Peyer's patch (tissue), 4 donors: Measurements from ENCODE around the gene IPMK. TPM values are rescaled to one million over a fixed set of nuclear protein-coding genes. Genes with fewer than 3 reads are reported as not detected.

Source experiments
- DNase-seq, 3 donors: peaks; one replicate each; pipeline ENCODE4 v3.0.0-alpha.2; 2017 to 2019
- H3K27ac ChIP-seq, 4 donors: fragments of 200-600 bp; sonication (generic); one replicate each; pipeline ENCODE4 v1.5.1; 2016 to 2019
- H3K27me3 ChIP-seq, 2 donors: fragments of 200-600 bp; sonication (generic); one replicate each; pipeline ENCODE4 v1.5.1; 2019
- H3K36me3 ChIP-seq, 3 donors: fragments of 200-600 bp; sonication (generic); one replicate each; pipeline ENCODE4 v1.5.1; 2016 to 2019
- H3K4me1 ChIP-seq, 4 donors: fragments of 200-600 bp; sonication (generic); one replicate each; pipeline ENCODE4 v1.5.1; 2016 to 2019
- H3K4me3 ChIP-seq, 4 donors: fragments of 200-600 bp; sonication (generic); 1 replicate in 3 of 4; 2 replicates in 1 of 4; pipeline ENCODE4 v1.5.1; 2016 to 2019; ENCODE audit warnings: mild to moderate bottlenecking in 1 of 4
- H3K9me3 ChIP-seq, 4 donors: fragments of 200-600 bp; sonication (generic); one replicate each; pipeline ENCODE4 v1.5.1; 2016 to 2019; ENCODE audit warnings: mild to moderate bottlenecking in 1 of 4
- CTCF ChIP-seq, 6 experiments: fragments of 450-650 bp in 4 of 6; fragments of 200-600 bp in 2 of 6; sonication (generic) in 1 of 6; IDR thresholded peaks; one replicate each; pipeline ENCODE4 v1.5.1; 2017 to 2019; ENCODE audit warnings: antibody characterized with exemption in 6 of 6, mild to moderate bottlenecking in 3 of 6, moderate library complexity in 1 of 6
- POLR2A ChIP-seq, 2 donors: fragments of 450-650 bp; IDR thresholded peaks; one replicate each; pipeline ENCODE4 v1.5.1; 2017; ENCODE audit warnings: antibody characterized with exemption in 2 of 2, mild to moderate bottlenecking in 2 of 2, moderate library complexity in 2 of 2
- total RNA-seq, 4 donors: library from RNA; depleted of rRNA; stranded (reverse); fragments of >200 nt; gene quantifications; one replicate each; pipeline ENCODE4 v1.1.0, GENCODE V29; 2016

IPMK gene
- total RNA-seq, 4 donors from 2014 or later: 10.7 to 40.3 (median 19.0) TPM

GRCh38 chr10:58304099-58304633, 36.5 kb upstream of the IPMK start:
- no peaks in the 10 kb centered on the region for H3K9me3 ChIP-seq
- TF ChIP-seq CTCF (IDR thresholded peaks at IDR 0.05) (no peak), POLR2A (IDR thresholded peaks at IDR 0.05) (no peak)
- H3K36me3 ChIP-seq: no peaks in the 10 kb centered on the region
- DNase-seq: no peak
- H3K4me1 ChIP-seq: no peaks in the 10 kb centered on the region
- no peaks in the 10 kb centered on the region for H3K27me3 ChIP-seq
- H3K27ac ChIP-seq: no peak overlapping the region
- H3K4me3 ChIP-seq: no peak overlapping the region

GRCh38 chr10:58302254-58302653, 34.6 kb upstream of the IPMK start:
- TF ChIP-seq CTCF (IDR thresholded peaks at IDR 0.05): no peak
- TF ChIP-seq POLR2A (IDR thresholded peaks at IDR 0.05): no peak
- H3K27ac ChIP-seq: no peak overlapping the region
- DNase-seq: peak in 1 of 3 donors; percentile 29

GRCh38 chr10:58300676-58301075, 33.0 kb upstream of the IPMK start:
- no peaks in the 10 kb centered on the region for H3K36me3 ChIP-seq
- no peak for TF ChIP-seq POLR2A (IDR thresholded peaks at IDR 0.05)
- no peak for TF ChIP-seq CTCF (IDR thresholded peaks at IDR 0.05)
- H3K4me3 ChIP-seq: no peak overlapping the region
- H3K9me3 ChIP-seq: no peaks in the 10 kb centered on the region
- no peak for DNase-seq
- no peaks in the 10 kb centered on the region for H3K27me3 ChIP-seq
- no peaks in the 10 kb centered on the region for H3K4me1 ChIP-seq
- H3K27ac ChIP-seq: no peak overlapping the region

More at GRCh38 chr10:58302254-58302653, 34.6 kb upstream of the IPMK start:
- H3K9me3 ChIP-seq: no peaks in the 10 kb centered on the region
- H3K4me3 ChIP-seq: no peak overlapping the region
- no peaks in the 10 kb centered on the region for H3K27me3 ChIP-seq
- H3K36me3 ChIP-seq: no peaks in the 10 kb centered on the region
- no peaks in the 10 kb centered on the region for H3K4me1 ChIP-seq

GRCh38 chr10:58299580-58299979, 31.9 kb upstream of the IPMK start:
- H3K4me1 ChIP-seq: no peaks in the 10 kb centered on the region
- no peaks in the 10 kb centered on the region for H3K9me3 ChIP-seq
- H3K36me3 ChIP-seq: no peaks in the 10 kb centered on the region
- H3K27me3 ChIP-seq: no peaks in the 10 kb centered on the region
- H3K27ac ChIP-seq: no peak overlapping the region
- H3K4me3 ChIP-seq: no peak overlapping the region
- no peak for TF ChIP-seq POLR2A (IDR thresholded peaks at IDR 0.05)
- peak; percentile 47 to 85 (median 83) for TF ChIP-seq CTCF (IDR thresholded peaks at IDR 0.05)
- peak; percentile 37 to 81 (median 54) for DNase-seq

- no peak for TF ChIP-seq CTCF (IDR thresholded peaks at IDR 0.05)
- TF ChIP-seq POLR2A (IDR thresholded peaks at IDR 0.05): no peak
- H3K4me1 ChIP-seq: no peaks in the 10 kb centered on the region
- H3K27me3 ChIP-seq: no peaks in the 10 kb centered on the region
- H3K9me3 ChIP-seq: no peaks in the 10 kb centered on the region
- no peaks in the 10 kb centered on the region for H3K36me3 ChIP-seq
- H3K4me3 ChIP-seq: no peak overlapping the region
- DNase-seq: no peak
- H3K27ac ChIP-seq: no peak overlapping the region
These were observed 26.3 kb upstream of the IPMK start for GRCh38 chr10:58293989-58294388.
